GM23338 (cell line): ENCODE data around the gene EPHB2.

Experiments
- CTCF ChIP-seq, 2 experiments: fragments of 200-600 bp in 1 of 2; sonication (generic) in 1 of 2; conservative IDR thresholded peaks; 2 replicates each; pipeline versions ENCODE4 v1.5.1 to v1.6.1; 2016 to 2017; ENCODE audit warnings: antibody characterized with exemption in 2 of 2, low read depth in 2 of 2, mild to moderate bottlenecking in 2 of 2, moderate library complexity in 1 of 2
- EZH2 ChIP-seq: fragments of 200-600 bp; sonication (generic); IDR thresholded peaks from one replicate; pipeline ENCODE4 v1.8.0; 2017; ENCODE audit warnings: antibody characterized with exemption, mild to moderate bottlenecking, low read depth; ENCODE audit not compliant: unreplicated experiment
- EZH2phosphoT487 ChIP-seq: fragments of 200-600 bp; sonication (generic); IDR thresholded peaks from one replicate; pipeline ENCODE4 v1.8.1; 2018; ENCODE audit warnings: antibody characterized with exemption; ENCODE audit not compliant: unreplicated experiment
- JUNB ChIP-seq: IDR thresholded peaks from one replicate; pipeline ENCODE4 v1.6.1; 2016; ENCODE audit warnings: antibody characterized with exemption; ENCODE audit not compliant: unreplicated experiment
- POLR2AphosphoS5 ChIP-seq: IDR thresholded peaks from 2 replicates; pipeline ENCODE4 v1.6.1; 2016; ENCODE audit warnings: antibody characterized with exemption, low read depth
- STAT1 ChIP-seq: IDR thresholded peaks from one replicate; pipeline ENCODE4 v1.6.1; 2016; ENCODE audit warnings: antibody characterized with exemption; ENCODE audit not compliant: unreplicated experiment

GRCh38 chr1:22962558-22962957 is 251.9 kb downstream of the EPHB2 start:
- TF ChIP-seq CTCF (conservative IDR thresholded peaks at IDR 0.05; ENCODE audit: low read depth in 2 of 2), result no peak
- no peak for TF ChIP-seq EZH2
- TF ChIP-seq EZH2phosphoT487, result no peak
- TF ChIP-seq STAT1, result no peak
- no peak for TF ChIP-seq POLR2AphosphoS5
- TF ChIP-seq JUNB, result no peak
